Stimulated activated CD8-positive, alpha-beta memory T cell treated with anti-CD3 and anti-CD28 coated beads, Interleukin-4, amount 100 ng/mL, for 48 hours (primary cell): ENCODE measurements around the gene PRDM15.

Experiments used
- DNase-seq: peaks from one replicate; pipeline ENCODE4 v3.0.0-alpha.2; 2020

PRDM15 gene

GRCh38 chr21:41761211-41761933, 117.8 kb downstream of the PRDM15 start:
- no peak for DNase-seq

GRCh38 chr21:41760411-41760810, 118.7 kb downstream of the PRDM15 start:
- DNase-seq, result no peak

GRCh38 chr21:41759926-41760325, 119.2 kb downstream of the PRDM15 start:
- DNase-seq, result no peak

- no peak for DNase-seq
Measured at GRCh38 chr21:41759214-41759840, 119.8 kb downstream of the PRDM15 start.

- DNase-seq, result no peak
Measured at GRCh38 chr21:41758550-41758949, 120.6 kb downstream of the PRDM15 start.

GRCh38 chr21:41755934-41756773, 123.0 kb downstream of the PRDM15 start:
- no peak for DNase-seq

- DNase-seq, result no peak
Measured at GRCh38 chr21:41755258-41755933, 123.7 kb downstream of the PRDM15 start.

GRCh38 chr21:41754479-41754891, 124.7 kb downstream of the PRDM15 start:
- no peak for DNase-seq

- no peak for DNase-seq
Measured at GRCh38 chr21:41753006-41753898, 125.9 kb downstream of the PRDM15 start.

GRCh38 chr21:41752231-41752681, 126.9 kb downstream of the PRDM15 start:
- no peak for DNase-seq

- DNase-seq, result no peak
Measured at GRCh38 chr21:41751611-41752011, 127.5 kb downstream of the PRDM15 start.

GRCh38 chr21:41750532-41751151, 128.5 kb downstream of the PRDM15 start:
- DNase-seq, result no peak

- no peak for DNase-seq
Measured at GRCh38 chr21:41750051-41750450, 129.1 kb downstream of the PRDM15 start.

GRCh38 chr21:41749286-41749685, 129.9 kb downstream of the PRDM15 start:
- no peak for DNase-seq
